K562 (cell line): ENCODE measurements around the gene RAPGEF5. TPM values are rescaled to one million over a fixed set of nuclear protein-coding genes. Genes with fewer than 3 reads are reported as not detected.

Experiments used
- ATAC-seq: fragments of 200-7000 bp; cut with Tn5 transposase; 3 replicates; pipeline ENCODE4 v1.9.1; 2020; ENCODE audit warnings: moderate library complexity
- BruUV-seq: library from RNA; stranded (reverse); fragments of 400-500 nt; replicated peaks from 2 replicates; lab custom pipeline; 2021; lab: Mats Ljungman, UMichigan
- CTCF ChIA-PET: fragments of 300-600 bp; formaldehyde crosslinking; extraction: SDS; loops from one replicate; lab custom pipeline; 2021; ENCODE audit warnings: low intra/inter-chr PET ratio; lab: Yijun Ruan, JAX
- POLR2A ChIA-PET: fragments of 300-600, 350-650 bp; sonication (Branson Sonifier 250); formaldehyde crosslinking; extraction: SDS; loops from one replicate; lab custom pipeline; 2021; ENCODE audit warnings: antibody characterized with exemption, inconsistent platforms; lab: Yijun Ruan, JAX
- DNase-seq, 4 experiments: peaks; one replicate each; pipeline versions ENCODE4 v3.0.0 to v3.0.0-alpha.2; 2011 to 2018; ENCODE audit warnings: low spot score in 3 of 4, mixed read lengths in 3 of 4; ENCODE audit errors: extremely low read depth in 1 of 4
- FAIRE-seq: peaks from 2 replicates; lab custom pipeline; 2011; peaks lifted over from hg19 to GRCh38; lab: Jason Lieb, UNC
- H2AFZ ChIP-seq: 2 replicates; pipeline ENCODE4 v1.6.0; 2011; ENCODE audit warnings: low read depth, low read length, control low read depth, inconsistent platforms
- H3K27ac ChIP-seq: fragments of 200-600 bp; 3 replicates; pipeline ENCODE4 v1.8.0; 2011; ENCODE audit warnings: low read depth, mild to moderate bottlenecking, control low read depth, inconsistent platforms, low read length, moderate library complexity, mixed read lengths; ENCODE audit errors: extremely low read depth
- H3K27me3 ChIP-seq, 2 experiments: fragments of 300-600 bp in 1 of 2; 2 replicates in 1 of 2; 3 replicates in 1 of 2; pipeline versions ENCODE4 v1.6.0 to v1.8.0; 2011; ENCODE audit warnings: inconsistent platforms in 2 of 2, low read length in 2 of 2, mild to moderate bottlenecking in 1 of 2, mixed read lengths in 1 of 2, moderate library complexity in 1 of 2; ENCODE audit not compliant: control insufficient read depth in 2 of 2, insufficient read depth in 2 of 2
- H3K36me3 ChIP-seq: fragments of 300-600 bp; 3 replicates; pipeline ENCODE4 v1.8.0; 2011; ENCODE audit warnings: mild to moderate bottlenecking, low read length, inconsistent platforms; ENCODE audit not compliant: control insufficient read depth, insufficient read depth
- H3K4me1 ChIP-seq, 2 experiments: fragments of 200-600 bp in 1 of 2; replicated peaks in 1 of 2; 2 replicates in 1 of 2; 3 replicates in 1 of 2; pipeline versions ENCODE4 v1.5.1 to v1.8.0; 2011; ENCODE audit warnings: inconsistent platforms in 2 of 2, low read length in 2 of 2, mild to moderate bottlenecking in 1 of 2, mixed read lengths in 1 of 2, moderate library complexity in 1 of 2; ENCODE audit not compliant: control insufficient read depth in 2 of 2, insufficient read depth in 2 of 2
- H3K4me2 ChIP-seq: 2 replicates; pipeline ENCODE4 v1.6.1; 2011; ENCODE audit warnings: low read length, control low read depth, inconsistent platforms, mixed read lengths; ENCODE audit not compliant: insufficient read depth
- H3K4me3 ChIP-seq: fragments of 200-600 bp; sonication (generic), shearing (Covaris generic); 2 replicates; pipeline ENCODE4 v1.5.1; 2016; ENCODE audit warnings: control low read depth, inconsistent platforms
- H3K79me2 ChIP-seq: fragments of 200-600 bp; 3 replicates; pipeline ENCODE4 v1.8.0; 2011; ENCODE audit warnings: low read length, inconsistent platforms; ENCODE audit not compliant: control insufficient read depth, insufficient read depth
- H3K9ac ChIP-seq, 2 experiments: 2 replicates each; pipeline versions ENCODE4 v1.6.0 to v1.6.1; 2011; ENCODE audit warnings: low read depth in 2 of 2, low read length in 2 of 2, control low read depth in 1 of 2, inconsistent platforms in 1 of 2, mild to moderate bottlenecking in 1 of 2, mixed read lengths in 1 of 2; ENCODE audit not compliant: insufficient read depth in 1 of 2
- H3K9me1 ChIP-seq: one replicate; pipeline ENCODE4 v1.6.0; 2011; ENCODE audit warnings: inconsistent platforms, mild to moderate bottlenecking, low read length, moderate library complexity; ENCODE audit not compliant: control insufficient read depth, insufficient read depth
- H3K9me3 ChIP-seq: replicated peaks from 2 replicates; pipeline ENCODE4 v1.5.1; 2011; ENCODE audit warnings: low read depth, low read length, inconsistent platforms; ENCODE audit not compliant: control insufficient read depth, insufficient read depth
- H4K20me1 ChIP-seq: replicated peaks from 2 replicates; pipeline ENCODE4 v1.6.1; 2011; ENCODE audit warnings: low read length, inconsistent platforms, mixed read lengths; ENCODE audit not compliant: control insufficient read depth, insufficient read depth
- BHLHE40 ChIP-seq: IDR thresholded peaks from 2 replicates; pipeline ENCODE4 v1.6.1; 2011; ENCODE audit warnings: low read length, improper control_type of control experiment
- SAP30 ChIP-seq: fragments of 200-600 bp; sonication (generic); IDR thresholded peaks from 2 replicates; pipeline ENCODE4 v1.6.1; 2012; ENCODE audit warnings: borderline replicate concordance, low read depth, mild to moderate bottlenecking, moderate library complexity, low read length, control low read depth, inconsistent platforms; ENCODE audit not compliant: insufficient read depth, poor library complexity, severe bottlenecking
- ZNF121 ChIP-seq: sonication (generic); formaldehyde crosslinking; conservative IDR thresholded peaks from 2 replicates; pipeline ENCODE4 v1.8.0; 2022; ENCODE audit warnings: missing genetic modification reagents
- ZNF232 ChIP-seq: sonication (generic); formaldehyde crosslinking; IDR thresholded peaks from 2 replicates; pipeline ENCODE4 v1.8.0; 2022; ENCODE audit warnings: mild to moderate bottlenecking, missing genetic modification reagents
- ZNF239 ChIP-seq: fragments of 250-450 bp; sonication (Bioruptor Pico); IDR thresholded peaks from 2 replicates; pipeline ENCODE4 v1.4.0; 2020; ENCODE audit warnings: mild to moderate bottlenecking
- WGBS: fragments of 100-300 bp; shearing (Covaris generic); methylation state at CpG from one replicate; pipeline ENCODE4 v1.1.6; 2016; ENCODE audit warnings: low coverage, mixed read lengths; ENCODE audit not compliant: insufficient coverage; ENCODE audit errors: missing lambda C conversion rate; 5-methylcytosine and 5-hydroxymethylcytosine counted together
- in situ Hi-C: fragments of 300-500 bp; cut with MboI; formaldehyde crosslinking; loops from 4 replicates; pipeline ENCODE4 v1.15.0; 2018; ENCODE audit warnings: inconsistent platforms, mixed read lengths
- intact Hi-C: fragments of 100-400 bp; cut with micrococcal nuclease; formaldehyde crosslinking; loops from 2 replicates; pipeline ENCODE4 v1.14.2; 2022
- polyA plus RNA-seq, 8 experiments: library from polyadenylated mRNA; depleted of rRNA in 4 of 8; stranded (reverse) in 5 of 8; unstranded in 3 of 8; fragments of >200 nt; fragmentation: Nextera tagmentation in 2 of 8; fragmentation: Illumina TruSeq in 1 of 8; extraction: Ambion mirVana in 2 of 8; extraction: Trizol in 1 of 8; gene quantifications; 2 replicates each; pipeline versions ENCODE4 v1.2.1 to v1.2.3, GENCODE V29; 2011 to 2014; ENCODE audit warnings: inconsistent platforms in 1 of 8, missing spikeins in 1 of 8
- total RNA-seq, 7 experiments: library from RNA; depleted of rRNA in 6 of 7; stranded (reverse); fragments of >200 nt in 6 of 7; fragmentation: Illumina TruSeq in 2 of 7; extraction: Trizol in 2 of 7; gene quantifications; 2 replicates each; pipeline versions ENCODE4 v1.2.1 to v1.2.3, GENCODE V29; 2011 to 2021; ENCODE audit warnings: low replicate concordance in 1 of 7
- TF ChIP-seq, protein P1 (sequence below): fragments of 250-450 bp; sonication (Bioruptor Pico); IDR thresholded peaks from 2 replicates; pipeline ENCODE4 v1.8.0; 2021; ENCODE audit warnings: moderate library complexity, mild to moderate bottlenecking, inconsistent platforms
- TF ChIP-seq, protein P2 (sequence below): fragments of 250-450 bp; sonication (Bioruptor Pico); IDR thresholded peaks from 2 replicates; pipeline ENCODE4 v1.5.0; 2021

RAPGEF5 gene
- total and polyA plus RNA-seq, 9 of the 15 experiments (the other 6 are each of a cell fraction or from before 2014, with no cell fraction given), result 0.39 to 2.0 (median 1.1) TPM

- TF ChIP-seq, protein P1, sequence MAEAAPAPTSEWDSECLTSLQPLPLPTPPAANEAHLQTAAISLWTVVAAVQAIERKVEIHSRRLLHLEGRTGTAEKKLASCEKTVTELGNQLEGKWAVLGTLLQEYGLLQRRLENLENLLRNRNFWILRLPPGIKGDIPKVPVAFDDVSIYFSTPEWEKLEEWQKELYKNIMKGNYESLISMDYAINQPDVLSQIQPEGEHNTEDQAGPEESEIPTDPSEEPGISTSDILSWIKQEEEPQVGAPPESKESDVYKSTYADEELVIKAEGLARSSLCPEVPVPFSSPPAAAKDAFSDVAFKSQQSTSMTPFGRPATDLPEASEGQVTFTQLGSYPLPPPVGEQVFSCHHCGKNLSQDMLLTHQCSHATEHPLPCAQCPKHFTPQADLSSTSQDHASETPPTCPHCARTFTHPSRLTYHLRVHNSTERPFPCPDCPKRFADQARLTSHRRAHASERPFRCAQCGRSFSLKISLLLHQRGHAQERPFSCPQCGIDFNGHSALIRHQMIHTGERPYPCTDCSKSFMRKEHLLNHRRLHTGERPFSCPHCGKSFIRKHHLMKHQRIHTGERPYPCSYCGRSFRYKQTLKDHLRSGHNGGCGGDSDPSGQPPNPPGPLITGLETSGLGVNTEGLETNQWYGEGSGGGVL (CRISPR knock-in tag), result no peak
- TF ChIP-seq ZNF232 (CRISPR knock-in tag), result no peak
- no peak for TF ChIP-seq ZNF239
- TF ChIP-seq SAP30, result no peak
- no peak for TF ChIP-seq ZNF121 (CRISPR knock-in tag)
These were observed 209.1 kb downstream of the RAPGEF5 start (continued) for GRCh38 chr7:22147868-22148267.

- ChIA-PET POLR2A (no interaction called here), CTCF (no interaction called here)
- Histone ChIP-seq H3K9me3 (no peaks in the 10 kb centered on the region), H3K4me2 (no peak overlapping the region), H3K79me2 (no peaks in the 10 kb centered on the region), H3K4me1 (no peaks in the 10 kb centered on the region), H4K20me1 (no peaks in the 10 kb centered on the region), H3K9ac (no peak overlapping the region), H2AFZ (no peak overlapping the region), H3K27me3 (no peaks in the 10 kb centered on the region), H3K9me1 (no peaks in the 10 kb centered on the region), H3K27ac (no peak overlapping the region), H3K36me3 (no peaks in the 10 kb centered on the region), H3K4me3 (no peak overlapping the region)
- ATAC-seq (no peak), DNase-seq (no peak), FAIRE-seq (peak; percentile 32)
- in situ Hi-C loops (no loop called here), intact Hi-C loops (no loop called here)
- 27% methylated on average over 10 of the region's 10 CpGs for WGBS
- TF ChIP-seq, protein P2, sequence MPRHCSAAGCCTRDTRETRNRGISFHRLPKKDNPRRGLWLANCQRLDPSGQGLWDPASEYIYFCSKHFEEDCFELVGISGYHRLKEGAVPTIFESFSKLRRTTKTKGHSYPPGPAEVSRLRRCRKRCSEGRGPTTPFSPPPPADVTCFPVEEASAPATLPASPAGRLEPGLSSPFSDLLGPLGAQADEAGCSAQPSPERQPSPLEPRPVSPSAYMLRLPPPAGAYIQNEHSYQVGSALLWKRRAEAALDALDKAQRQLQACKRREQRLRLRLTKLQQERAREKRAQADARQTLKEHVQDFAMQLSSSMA (CRISPR knock-in tag), result no peak
- TF ChIP-seq BHLHE40, result peak; percentile 66
- no TSS peak for BruUV-seq
These were observed 209.9 kb downstream of the RAPGEF5 start for GRCh38 chr7:22146961-22147512.
